Lower leg skin (tissue), 3 donors: ENCODE measurements around the gene MMRN2.

Source experiments
- CTCF ChIP-seq, 3 donors: fragments of 450-650 bp; IDR thresholded peaks; one replicate each; pipeline ENCODE4 v1.5.1; 2016; ENCODE audit warnings: antibody characterized with exemption in 3 of 3, mild to moderate bottlenecking in 3 of 3, moderate library complexity in 2 of 3
- POLR2A ChIP-seq, 2 donors: fragments of 450-650 bp; IDR thresholded peaks; one replicate each; pipeline ENCODE4 v1.6.1; 2016 to 2017; ENCODE audit warnings: antibody characterized with exemption in 2 of 2, mild to moderate bottlenecking in 1 of 2, moderate library complexity in 1 of 2

DNA sequence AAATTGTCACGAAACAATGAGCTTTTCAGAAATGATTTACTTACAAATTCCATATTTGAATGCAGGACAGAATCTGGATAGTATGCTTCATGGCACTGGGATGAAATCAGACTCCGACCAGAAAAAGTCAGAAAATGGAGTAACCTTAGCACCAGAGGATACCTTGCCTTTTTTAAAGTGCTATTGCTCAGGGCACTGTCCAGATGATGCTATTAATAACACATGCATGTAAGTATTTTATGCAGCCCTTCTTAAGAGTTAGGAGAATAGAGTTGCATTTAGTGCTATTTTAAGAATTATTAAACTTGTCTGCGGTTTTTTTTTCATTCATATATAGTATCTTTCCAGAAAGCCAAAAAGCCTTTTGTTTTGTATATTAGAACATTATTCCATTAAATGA, 67.4 kb downstream of the MMRN2 start:
- no peak for TF ChIP-seq CTCF (IDR thresholded peaks at IDR 0.05)
- TF ChIP-seq POLR2A (IDR thresholded peaks at IDR 0.05) = no peak
